Endodermal cell (in vitro differentiated cells): ENCODE results near the gene AMOT. TPM values are rescaled to one million over a fixed set of nuclear protein-coding genes. Genes with fewer than 3 reads are reported as not detected.

Experiments used
- DNase-seq: peaks from one replicate; pipeline ENCODE4 v3.0.0-alpha.2; 2017
- H3K27ac ChIP-seq: 2 replicates; pipeline ENCODE4 v1.5.1; 2013; ENCODE audit warnings: mild to moderate bottlenecking, low read depth, low read length, moderate library complexity
- H3K27me3 ChIP-seq: 2 replicates; pipeline ENCODE4 v1.6.1; 2013; ENCODE audit warnings: mild to moderate bottlenecking, low read length, moderate library complexity; ENCODE audit not compliant: insufficient read depth, control insufficient read depth, poor library complexity, severe bottlenecking
- H3K36me3 ChIP-seq: 2 replicates; pipeline ENCODE4 v1.7.0; 2013; ENCODE audit warnings: mild to moderate bottlenecking, low read length, moderate library complexity; ENCODE audit not compliant: control insufficient read depth, insufficient read depth
- H3K4me1 ChIP-seq: one replicate; pipeline ENCODE4 v1.7.0; 2013; ENCODE audit warnings: low read length; ENCODE audit not compliant: control insufficient read depth, insufficient read depth
- H3K4me3 ChIP-seq: 2 replicates; pipeline ENCODE4 v1.5.1; 2013; ENCODE audit warnings: mild to moderate bottlenecking, low read length, moderate library complexity
- H3K9ac ChIP-seq: 2 replicates; pipeline ENCODE4 v1.6.1; 2013; ENCODE audit warnings: mild to moderate bottlenecking, low read length, moderate library complexity; ENCODE audit not compliant: poor library complexity, severe bottlenecking; ENCODE audit errors: extremely low read depth
- H3K9me3 ChIP-seq: 2 replicates; pipeline ENCODE4 v1.6.1; 2013; ENCODE audit warnings: mild to moderate bottlenecking, low read length, moderate library complexity; ENCODE audit not compliant: control insufficient read depth
- H3K27ac Mint-ChIP-seq: 2 replicates; pipeline ENCODE4 v1.8.0; 2020; ENCODE audit warnings: mixed read lengths
- H3K27me3 Mint-ChIP-seq: 2 replicates; pipeline ENCODE4 v1.8.0; 2021; ENCODE audit warnings: mild to moderate bottlenecking, mixed read lengths; ENCODE audit not compliant: insufficient read depth
- H3K36me3 Mint-ChIP-seq: 2 replicates; pipeline ENCODE4 v1.8.0; 2020; ENCODE audit warnings: low read depth, mixed read lengths
- H3K4me1 Mint-ChIP-seq: 2 replicates; pipeline ENCODE4 v1.8.0; 2020; ENCODE audit warnings: mixed read lengths
- H3K4me3 Mint-ChIP-seq: 2 replicates; pipeline ENCODE4 v1.8.0; 2020; ENCODE audit warnings: mild to moderate bottlenecking, moderate library complexity, mixed read lengths
- H3K9me3 Mint-ChIP-seq: 2 replicates; pipeline ENCODE4 v1.8.0; 2020; ENCODE audit warnings: mild to moderate bottlenecking, mixed read lengths
- CTCF ChIP-seq: fragments of 200-600 bp; sonication (generic); conservative IDR thresholded peaks from 2 replicates; pipeline ENCODE4 v1.5.0; 2021; ENCODE audit warnings: antibody characterized with exemption, mild to moderate bottlenecking
- WGBS, 2 experiments: methylation state at CpG; one replicate each; pipeline versions ENCODE4 v1.1.5 to v1.1.7; 2013; ENCODE audit warnings: missing lambda C conversion rate in 2 of 2, mixed read lengths in 1 of 2; ENCODE audit not compliant: insufficient coverage in 1 of 2, insufficient read length in 1 of 2; 5-methylcytosine and 5-hydroxymethylcytosine counted together
- total RNA-seq, 2 donors: library from RNA; stranded (reverse); fragmentation: NEBNext Ultra II Directional in 1 of 2; extraction: Animal tissue kit (Norgen Biotek cat#: 25700) in 1 of 2; gene quantifications; 2 replicates in 1 of 2; 3 replicates in 1 of 2; pipeline ENCODE4 v1.2.1, GENCODE V29; 2021

The AMOT gene
- total RNA-seq, 2 donors from 2014 or later, result 41.3 to 59.8 TPM

DNA sequence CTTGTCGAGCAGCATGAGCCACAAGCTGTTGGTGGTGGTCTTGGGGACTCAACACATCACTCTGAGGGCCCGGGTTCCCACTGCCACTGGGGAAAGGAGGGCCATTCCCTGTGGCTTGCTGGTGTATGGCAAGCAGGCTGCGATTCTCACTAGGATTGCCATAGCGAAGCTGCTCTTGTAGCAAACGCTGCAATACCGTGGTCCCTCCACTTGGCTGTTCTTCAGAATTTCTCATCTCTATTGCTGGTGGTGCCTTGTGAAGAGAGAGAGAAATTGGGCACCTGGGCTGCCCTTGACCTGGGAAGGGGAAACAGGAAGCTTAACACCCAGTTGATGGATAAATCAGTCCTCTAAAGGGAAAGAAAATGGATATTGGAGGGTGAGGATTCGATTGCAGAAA, 17.7 kb downstream of the AMOT start:
- Histone ChIP-seq H3K4me1 (no peaks in the 10 kb centered on the region), H3K9me3 (no peaks in the 10 kb centered on the region), H3K9ac (no peak overlapping the region), H3K36me3 (peaks cover 6% of the 10 kb centered on the region), H3K27ac (no peak overlapping the region), H3K4me3 (no peak overlapping the region), H3K27me3 (no peaks in the 10 kb centered on the region)
- peaks cover 18% of the 10 kb centered on the region for H3K27me3 Mint-ChIP-seq
- peak; percentile 67 for TF ChIP-seq CTCF
- H3K4me1 Mint-ChIP-seq, result peaks cover 21% of the 10 kb centered on the region
- 86 to 92% methylated on average over 2 to 7 of the region's 7 CpGs for WGBS, 2 experiments
- DNase-seq, result peak; percentile 74
- no peaks in the 10 kb centered on the region for H3K9me3 Mint-ChIP-seq
- no peak overlapping the region for H3K4me3 Mint-ChIP-seq
- peaks cover 13% of the 10 kb centered on the region for H3K36me3 Mint-ChIP-seq
- no peak overlapping the region for H3K27ac Mint-ChIP-seq

DNA sequence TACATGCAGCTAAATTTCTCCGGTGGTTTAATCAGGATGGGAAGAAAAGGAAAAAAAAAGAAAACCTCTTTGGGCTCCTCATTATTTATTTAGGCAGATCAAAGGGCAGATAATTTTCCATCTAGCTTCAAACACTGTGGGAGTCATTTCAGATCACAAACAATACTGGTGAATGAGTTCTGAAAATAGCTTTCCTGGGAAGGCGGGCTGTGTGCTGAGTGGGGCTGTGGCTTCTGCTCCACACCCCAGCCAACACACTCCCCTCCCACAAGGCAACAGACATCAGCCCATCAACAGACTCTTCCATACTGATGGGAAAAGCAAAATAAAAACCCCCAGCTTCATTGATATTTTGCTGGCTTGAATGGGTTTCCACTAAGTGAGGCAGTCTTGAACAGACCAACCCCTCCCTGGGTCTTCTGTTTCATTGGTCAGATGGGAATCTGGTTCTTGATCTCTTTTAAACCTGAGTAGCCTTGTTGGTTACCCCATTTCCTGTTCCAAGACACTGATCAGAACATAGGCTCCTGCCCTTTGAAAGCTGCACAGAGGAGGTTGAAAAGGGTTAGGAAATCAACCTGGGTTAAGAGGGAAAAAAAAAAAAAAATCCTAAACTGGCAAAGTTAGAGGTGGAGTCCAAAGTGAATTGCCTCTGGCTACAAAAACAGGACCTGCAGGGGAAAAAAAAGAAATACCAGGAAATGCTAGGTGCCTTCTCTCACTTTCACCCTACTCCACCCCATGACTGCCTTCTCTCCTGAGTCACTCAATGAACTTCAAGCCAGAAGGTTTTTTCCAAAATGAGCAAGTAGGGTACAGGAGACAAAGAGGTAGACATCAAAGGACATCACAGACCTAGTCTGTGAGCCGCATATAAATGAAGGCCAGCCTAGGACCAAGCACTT, 20.0 kb downstream of the AMOT start:
- Mint-ChIP-seq H3K27ac (no peak overlapping the region), H3K36me3 (peaks cover 11% of the 10 kb centered on the region), H3K4me3 (no peak overlapping the region), H3K4me1 (peaks cover 21% of the 10 kb centered on the region), H3K27me3 (peaks cover 7% of the 10 kb centered on the region), H3K9me3 (no peaks in the 10 kb centered on the region)
- H3K9ac ChIP-seq, result no peak overlapping the region
- no peak for DNase-seq
- H3K9me3 ChIP-seq, result no peaks in the 10 kb centered on the region
- no peak for TF ChIP-seq CTCF
- H3K4me1 ChIP-seq, result no peaks in the 10 kb centered on the region
- H3K27me3 ChIP-seq, result no peaks in the 10 kb centered on the region
- no peak overlapping the region for H3K4me3 ChIP-seq
- H3K27ac ChIP-seq, result no peak overlapping the region
- H3K36me3 ChIP-seq, result peaks cover 6% of the 10 kb centered on the region
- 95% methylated on average over 3 of the region's 3 CpGs; no CpG with 5 or more reads in 1 of the 2 experiments for WGBS, 2 experiments

DNA sequence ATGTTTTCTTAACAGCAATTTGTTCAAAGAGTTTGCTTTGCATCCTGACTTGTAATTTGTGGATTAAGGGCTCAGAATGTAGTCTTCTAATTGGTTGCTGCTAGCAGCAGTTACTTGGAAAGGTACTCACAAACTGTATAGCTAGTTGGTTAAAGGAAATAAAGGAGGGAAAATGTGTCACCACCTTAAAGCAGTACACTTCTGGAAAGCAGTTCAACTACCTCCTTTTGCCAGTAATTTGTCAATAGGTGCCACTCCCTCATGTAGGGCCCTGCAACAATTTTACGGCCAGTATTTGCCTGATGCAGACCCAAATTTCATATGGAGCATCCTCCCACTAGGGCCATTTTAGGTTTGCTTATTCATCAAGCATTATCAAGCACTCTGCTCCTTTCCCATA, 20.8 kb downstream of the AMOT start:
- Histone ChIP-seq H3K9me3 (no peaks in the 10 kb centered on the region), H3K27me3 (no peaks in the 10 kb centered on the region), H3K9ac (no peak overlapping the region), H3K27ac (no peak overlapping the region), H3K4me3 (no peak overlapping the region), H3K36me3 (peaks cover 6% of the 10 kb centered on the region), H3K4me1 (no peaks in the 10 kb centered on the region)
- WGBS, 2 experiments, result 90 to 100% methylated on average over 1 of the region's 1 CpG
- H3K4me3 Mint-ChIP-seq, result no peak overlapping the region
- peaks cover 18% of the 10 kb centered on the region for H3K36me3 Mint-ChIP-seq
- H3K4me1 Mint-ChIP-seq, result peaks cover 21% of the 10 kb centered on the region
- no peak for DNase-seq
- H3K27ac Mint-ChIP-seq, result no peak overlapping the region
- no peaks in the 10 kb centered on the region for H3K9me3 Mint-ChIP-seq
- peaks cover 8% of the 10 kb centered on the region for H3K27me3 Mint-ChIP-seq
- TF ChIP-seq CTCF, result no peak
